ENCODE measurements around the gene RAB5B.
A peak's percentile ranks its signal among the peaks of the same experiment; 100 is the strongest.
"Not testable (repeated sequence)": the region's sequence is repeated elsewhere in the genome, so short reads cannot be mapped to it uniquely, and the experiment has no call there.

Gene RAB5B

DNA sequence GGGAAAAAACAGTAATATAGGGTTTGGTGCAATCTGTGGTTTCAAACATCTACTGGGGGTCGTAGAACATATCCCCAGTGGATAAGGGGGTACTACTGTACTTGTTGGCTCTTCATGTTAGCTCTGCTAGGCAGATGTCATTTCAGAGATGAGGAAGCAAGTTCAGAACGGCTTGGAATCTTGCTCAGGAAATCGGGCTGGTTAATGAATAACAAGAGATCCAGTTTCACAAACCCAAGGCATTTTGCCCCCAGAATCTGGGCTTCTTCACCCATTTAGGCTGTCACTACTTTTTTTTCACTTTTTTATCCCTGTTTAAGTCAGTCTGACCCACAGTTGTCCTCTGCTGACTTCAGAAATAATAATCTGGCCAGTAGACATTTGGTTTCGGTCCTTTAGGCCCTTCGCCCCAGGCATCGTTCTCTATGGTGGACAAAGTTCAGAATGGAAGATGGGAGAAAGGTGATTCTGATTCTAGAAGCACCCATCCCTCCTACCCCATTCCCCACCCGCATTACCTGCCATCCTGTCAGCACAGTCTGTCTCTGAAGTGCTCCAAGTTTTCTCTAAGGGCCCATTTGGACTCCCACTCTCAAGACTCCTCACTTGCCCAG is 27.7 kb downstream of the RAB5B start:
- no peaks in the 10 kb centered on the region for H3K27me3 ChIP-seq (ENCODE audit: control insufficient read depth, insufficient read depth, low read length)
- no peaks in the 10 kb centered on the region for H3K9me3 ChIP-seq (ENCODE audit: control insufficient read depth, insufficient read depth, low read depth, low read length)
- H3K36me3 ChIP-seq (ENCODE audit: control insufficient read depth, insufficient read depth, low read length), result peaks cover 31% of the 10 kb centered on the region
- no peak overlapping the region for H3K27ac ChIP-seq (ENCODE audit: low read depth, low read length)
- no peak overlapping the region for H3K4me3 ChIP-seq (ENCODE audit: low read depth, low read length)
- H3K9ac ChIP-seq (ENCODE audit: low read length), result no peak overlapping the region
- peaks cover 4% of the 10 kb centered on the region; the same call in 1 of the 2 replicates for H3K4me1 ChIP-seq (ENCODE audit: control insufficient read depth, insufficient read depth, low read length)

GRCh38 chr12:56003376-56003775 is 29.5 kb downstream of the RAB5B start:
- H3K27ac ChIP-seq (ENCODE audit: low read depth, low read length); H3K9me3 ChIP-seq (ENCODE audit: control insufficient read depth, insufficient read depth, low read depth, low read length); H3K27me3 ChIP-seq (ENCODE audit: control insufficient read depth, insufficient read depth, low read length); H3K4me3 ChIP-seq (ENCODE audit: low read depth, low read length); H3K9ac ChIP-seq (ENCODE audit: low read length); H3K4me1 ChIP-seq (ENCODE audit: control insufficient read depth, insufficient read depth, low read length): not testable (repeated sequence)
- H3K36me3 ChIP-seq (ENCODE audit: control insufficient read depth, insufficient read depth, low read length), result peaks cover 31% of the 10 kb centered on the region

GRCh38 chr12:56004211-56004610 is 30.3 kb downstream of the RAB5B start:
- Histone ChIP-seq H3K4me1 (ENCODE audit: control insufficient read depth, insufficient read depth, low read length) (no peaks in the 10 kb centered on the region), H3K36me3 (ENCODE audit: control insufficient read depth, insufficient read depth, low read length) (peaks cover 31% of the 10 kb centered on the region), H3K9ac (ENCODE audit: low read length) (no peak overlapping the region), H3K9me3 (ENCODE audit: control insufficient read depth, insufficient read depth, low read depth, low read length) (no peaks in the 10 kb centered on the region), H3K27me3 (ENCODE audit: control insufficient read depth, insufficient read depth, low read length) (no peaks in the 10 kb centered on the region), H3K4me3 (ENCODE audit: low read depth, low read length) (no peak overlapping the region), H3K27ac (ENCODE audit: low read depth, low read length) (no peak overlapping the region)

DNA sequence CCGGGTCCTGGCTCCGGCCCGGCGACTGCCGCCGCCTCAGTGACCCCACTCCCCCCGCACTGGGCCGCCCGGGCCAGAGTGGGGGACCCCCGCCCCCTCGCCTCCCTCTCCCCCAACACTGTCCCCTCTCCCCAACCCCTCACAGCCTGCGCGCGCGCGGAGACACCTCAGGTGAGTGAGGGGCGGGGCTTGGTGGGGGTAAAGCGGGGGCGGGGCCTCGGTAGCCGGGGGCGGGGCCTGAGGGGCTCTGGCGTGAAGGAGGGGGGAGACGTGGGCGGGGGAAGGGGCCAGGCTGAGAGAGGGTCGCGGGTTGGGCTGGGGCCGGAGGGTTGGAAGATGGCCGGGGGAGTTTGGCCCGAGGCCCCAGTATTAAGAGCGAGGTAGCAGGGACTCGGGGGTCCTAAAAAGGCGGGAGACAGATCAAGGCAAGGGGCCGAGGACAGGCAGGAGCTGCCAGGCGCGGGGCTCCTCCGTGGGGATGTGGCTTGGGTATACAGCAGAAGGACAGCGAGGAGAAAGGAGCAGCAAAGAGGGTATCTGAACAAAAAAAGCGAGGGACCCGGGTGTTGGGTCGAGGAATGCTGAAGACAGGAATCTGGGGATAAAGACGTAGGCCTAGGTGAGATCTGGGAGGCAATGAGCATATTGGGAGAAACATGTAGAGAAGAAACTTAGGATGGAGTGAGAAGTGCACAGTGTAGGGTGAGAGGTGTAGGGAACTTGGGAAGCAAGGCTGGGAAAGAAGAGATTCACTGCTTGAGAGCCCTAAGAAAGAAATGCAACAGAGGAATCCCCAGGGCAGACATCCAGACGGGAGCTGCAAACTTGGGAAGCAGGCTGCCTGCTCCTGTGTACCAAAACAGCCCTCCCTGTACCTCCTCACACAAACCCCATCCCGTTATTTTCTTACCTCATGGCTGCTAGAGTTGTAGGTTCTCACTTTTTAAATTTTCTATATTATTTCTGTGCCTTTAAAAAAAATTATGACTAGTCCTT is 34.0 kb downstream of the RAB5B start:
- H3K27me3 ChIP-seq (ENCODE audit: control insufficient read depth, insufficient read depth, low read length), result no peaks in the 10 kb centered on the region
- H3K4me1 ChIP-seq (ENCODE audit: control insufficient read depth, insufficient read depth, low read length), result no peaks in the 10 kb centered on the region
- H3K4me3 ChIP-seq (ENCODE audit: low read depth, low read length), result peak overlapping the region; percentile 75
- no peaks in the 10 kb centered on the region for H3K9me3 ChIP-seq (ENCODE audit: control insufficient read depth, insufficient read depth, low read depth, low read length)
- H3K27ac ChIP-seq (ENCODE audit: low read depth, low read length), result no peak overlapping the region
- peak overlapping the region; percentile 82 for H3K9ac ChIP-seq (ENCODE audit: low read length)
- H3K36me3 ChIP-seq (ENCODE audit: control insufficient read depth, insufficient read depth, low read length), result peaks cover 23% of the 10 kb centered on the region

DNA sequence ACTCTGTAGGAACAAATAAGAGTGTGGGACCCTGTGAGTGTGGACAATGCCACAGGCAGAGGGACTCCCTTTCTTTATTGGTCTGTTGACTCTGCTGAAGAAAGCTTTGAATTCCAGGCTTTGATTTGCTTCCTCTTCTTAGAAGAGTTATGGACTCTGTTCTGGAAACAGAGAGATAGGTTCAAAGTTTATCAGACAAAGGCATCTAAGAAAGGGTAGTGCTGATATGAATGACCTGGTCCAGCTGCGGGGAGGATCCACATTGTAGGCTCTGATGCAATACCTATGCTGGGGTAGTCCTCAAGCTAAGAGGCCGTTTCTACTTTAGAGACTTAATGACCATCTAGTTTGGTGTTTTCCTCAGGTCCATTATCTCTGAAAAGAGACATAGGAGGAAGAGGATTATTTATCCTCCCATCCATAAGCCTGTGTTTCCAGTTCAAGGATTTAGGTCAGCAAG is 36.3 kb downstream of the RAB5B start:
- Histone ChIP-seq H3K9me3 (ENCODE audit: control insufficient read depth, insufficient read depth, low read depth, low read length) (no peaks in the 10 kb centered on the region), H3K4me3 (ENCODE audit: low read depth, low read length) (no peak overlapping the region), H3K9ac (ENCODE audit: low read length) (no peak overlapping the region), H3K27ac (ENCODE audit: low read depth, low read length) (no peak overlapping the region), H3K27me3 (ENCODE audit: control insufficient read depth, insufficient read depth, low read length) (no peaks in the 10 kb centered on the region), H3K4me1 (ENCODE audit: control insufficient read depth, insufficient read depth, low read length) (no peaks in the 10 kb centered on the region), H3K36me3 (ENCODE audit: control insufficient read depth, insufficient read depth, low read length) (peaks cover 4% of the 10 kb centered on the region; the same call in 1 of the 2 replicates)

- no peak overlapping the region for H3K27ac ChIP-seq (ENCODE audit: low read depth, low read length)
Measured at GRCh38 chr12:56011509-56012090, 37.7 kb downstream of the RAB5B start.

DNA sequence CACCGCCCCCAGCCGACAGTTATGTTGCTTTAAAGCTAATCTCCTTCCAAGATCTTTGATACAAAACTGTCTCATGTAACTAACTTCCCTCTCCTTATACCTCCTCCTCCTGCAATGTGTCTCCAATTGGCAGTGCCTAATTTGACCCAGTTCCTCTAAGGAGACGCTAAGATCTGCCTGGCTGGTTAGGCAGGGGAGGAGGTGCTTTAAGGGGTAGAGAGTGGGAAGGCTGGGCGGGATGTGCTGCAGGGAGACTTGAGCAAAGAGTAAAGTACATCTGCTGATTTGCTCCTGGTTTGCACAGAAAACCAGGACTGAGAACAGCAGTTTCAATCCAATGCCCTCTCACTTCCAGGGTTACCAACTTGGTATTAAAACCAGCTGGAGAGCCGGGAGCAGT is 39.6 kb downstream of the RAB5B start:
- Histone ChIP-seq H3K9ac (ENCODE audit: low read length) (no peak overlapping the region), H3K27ac (ENCODE audit: low read depth, low read length) (no peak overlapping the region), H3K9me3 (ENCODE audit: control insufficient read depth, insufficient read depth, low read depth, low read length) (no peaks in the 10 kb centered on the region), H3K27me3 (ENCODE audit: control insufficient read depth, insufficient read depth, low read length) (no peaks in the 10 kb centered on the region), H3K4me3 (ENCODE audit: low read depth, low read length) (no peak overlapping the region), H3K36me3 (ENCODE audit: control insufficient read depth, insufficient read depth, low read length) (peaks cover 7% of the 10 kb centered on the region; the same call in 1 of the 2 replicates), H3K4me1 (ENCODE audit: control insufficient read depth, insufficient read depth, low read length) (no peaks in the 10 kb centered on the region)

More at GRCh38 chr12:56011509-56012090, 37.7 kb downstream of the RAB5B start:
- Histone ChIP-seq H3K27me3 (ENCODE audit: control insufficient read depth, insufficient read depth, low read length) (no peaks in the 10 kb centered on the region), H3K9ac (ENCODE audit: low read length) (no peak overlapping the region), H3K4me1 (ENCODE audit: control insufficient read depth, insufficient read depth, low read length) (no peaks in the 10 kb centered on the region), H3K4me3 (ENCODE audit: low read depth, low read length) (no peak overlapping the region), H3K36me3 (ENCODE audit: control insufficient read depth, insufficient read depth, low read length) (peaks cover 4% of the 10 kb centered on the region; the same call in 1 of the 2 replicates), H3K9me3 (ENCODE audit: control insufficient read depth, insufficient read depth, low read depth, low read length) (no peaks in the 10 kb centered on the region)

- no peak overlapping the region for H3K27ac ChIP-seq (ENCODE audit: low read depth, low read length)
- H3K4me1 ChIP-seq (ENCODE audit: control insufficient read depth, insufficient read depth, low read length), result no peaks in the 10 kb centered on the region
- no peaks in the 10 kb centered on the region for H3K27me3 ChIP-seq (ENCODE audit: control insufficient read depth, insufficient read depth, low read length)
- peaks cover 8% of the 10 kb centered on the region; the same call in 1 of the 2 replicates for H3K36me3 ChIP-seq (ENCODE audit: control insufficient read depth, insufficient read depth, low read length)
- no peak overlapping the region for H3K4me3 ChIP-seq (ENCODE audit: low read depth, low read length)
- no peak overlapping the region for H3K9ac ChIP-seq (ENCODE audit: low read length)
- H3K9me3 ChIP-seq (ENCODE audit: control insufficient read depth, insufficient read depth, low read depth, low read length), result no peaks in the 10 kb centered on the region
Measured at GRCh38 chr12:56014205-56014604, 40.3 kb downstream of the RAB5B start.

DNA sequence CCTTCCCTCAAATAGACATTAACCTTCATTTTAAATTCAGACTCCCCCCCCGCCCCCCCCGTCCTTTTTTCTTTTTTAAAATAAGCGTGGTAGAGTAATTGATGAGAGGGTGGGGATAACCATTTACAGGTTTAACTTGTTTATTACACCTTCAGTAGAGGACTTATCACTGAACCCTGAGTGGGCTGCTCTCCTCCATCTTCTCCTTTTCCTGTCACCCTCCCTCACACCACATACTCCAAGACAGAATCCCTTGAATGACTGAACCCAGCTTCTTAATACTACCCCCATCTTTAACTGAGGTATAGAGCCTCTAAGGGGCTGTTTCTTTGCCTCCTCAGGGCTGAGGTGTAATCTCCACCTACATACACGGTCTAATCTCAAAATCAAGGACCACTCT is 43.3 kb downstream of the RAB5B start:
- Histone ChIP-seq H3K36me3 (ENCODE audit: control insufficient read depth, insufficient read depth, low read length) (peaks cover 5% of the 10 kb centered on the region; the same call in 1 of the 2 replicates), H3K4me3 (ENCODE audit: low read depth, low read length) (no peak overlapping the region), H3K9ac (ENCODE audit: low read length) (no peak overlapping the region), H3K27me3 (ENCODE audit: control insufficient read depth, insufficient read depth, low read length) (no peaks in the 10 kb centered on the region), H3K9me3 (ENCODE audit: control insufficient read depth, insufficient read depth, low read depth, low read length) (no peaks in the 10 kb centered on the region), H3K27ac (ENCODE audit: low read depth, low read length) (no peak overlapping the region), H3K4me1 (ENCODE audit: control insufficient read depth, insufficient read depth, low read length) (peaks cover 25% of the 10 kb centered on the region)

DNA sequence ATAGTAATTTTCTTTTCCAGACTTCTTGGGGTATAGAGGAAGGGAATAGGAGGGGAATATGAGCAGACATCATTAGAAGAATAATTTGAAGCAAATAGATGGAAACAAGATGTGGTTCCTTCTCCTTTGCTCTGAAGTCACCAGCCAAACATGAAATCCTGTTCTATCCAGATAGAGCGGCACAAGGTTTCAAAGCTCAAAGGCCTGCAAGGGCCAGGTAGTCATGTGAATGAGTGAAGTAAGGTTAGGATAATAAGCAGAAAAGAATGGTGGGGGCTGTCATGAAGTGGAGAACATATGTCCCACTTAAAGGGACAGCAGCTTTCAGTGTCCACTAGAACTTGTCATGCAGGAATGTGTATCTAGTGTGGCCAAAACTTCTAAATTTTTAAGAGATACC is 44.5 kb downstream of the RAB5B start:
- Histone ChIP-seq H3K27ac (ENCODE audit: low read depth, low read length) (no peak overlapping the region), H3K27me3 (ENCODE audit: control insufficient read depth, insufficient read depth, low read length) (no peaks in the 10 kb centered on the region), H3K36me3 (ENCODE audit: control insufficient read depth, insufficient read depth, low read length) (peaks cover 5% of the 10 kb centered on the region; the same call in 1 of the 2 replicates), H3K9ac (ENCODE audit: low read length) (no peak overlapping the region), H3K4me3 (ENCODE audit: low read depth, low read length) (no peak overlapping the region), H3K4me1 (ENCODE audit: control insufficient read depth, insufficient read depth, low read length) (peaks cover 27% of the 10 kb centered on the region), H3K9me3 (ENCODE audit: control insufficient read depth, insufficient read depth, low read depth, low read length) (no peaks in the 10 kb centered on the region)
